ENCODE measurements around the gene HTR6. TPM values are rescaled to one million over a fixed set of nuclear protein-coding genes. Genes with fewer than 3 reads are reported as not detected.

The HTR6 gene
- total RNA-seq (ENCODE audit: unreplicated experiment), result not detected
- long read RNA-seq, result 0 reads

DNA sequence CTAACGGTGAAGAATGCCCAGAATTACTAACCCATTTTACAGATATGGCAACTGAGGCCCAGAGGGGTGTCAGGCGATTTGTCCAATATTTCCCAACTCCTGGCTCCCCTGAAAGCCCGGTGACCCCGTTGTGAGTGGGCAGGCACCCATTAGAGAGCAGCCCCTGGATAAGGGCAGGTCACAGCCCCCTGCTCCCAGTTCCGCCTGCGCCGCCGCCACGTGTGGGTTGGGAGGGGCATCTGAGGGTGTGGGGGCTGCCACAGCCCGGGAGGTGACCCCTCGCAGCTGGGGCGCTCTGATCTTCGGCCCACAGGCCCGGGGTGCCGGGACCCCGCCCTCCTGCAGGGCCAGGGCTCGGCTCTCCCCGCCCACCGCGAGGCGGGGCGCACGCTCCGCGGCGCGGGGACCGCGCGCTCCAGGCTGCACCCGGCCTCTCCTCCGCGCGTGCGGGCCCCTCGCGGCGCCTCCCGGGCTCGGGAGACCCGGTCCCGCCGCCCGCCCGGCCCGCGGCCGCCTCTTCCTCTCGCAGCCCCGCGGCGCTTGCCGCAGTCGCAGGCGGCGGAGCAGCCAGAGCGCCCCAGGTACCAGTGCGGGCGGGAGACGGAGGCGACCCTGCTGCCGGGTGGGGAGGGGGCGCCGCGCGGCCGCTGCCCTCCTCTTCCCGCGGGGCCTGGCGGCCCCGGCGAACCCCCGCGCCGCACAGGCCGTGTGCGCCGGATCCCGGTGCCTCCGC, at the start of gene HTR6:
HTR6 (plus strand) TSS at position 423 of the 733 bp plus-strand sequence. CDS start 879 bp downstream, outside the sequence.
- Mint-ChIP-seq H3K4me1 (ENCODE audit: unreplicated experiment) (peaks cover 8% of the 10 kb centered on the region), H3K36me3 (ENCODE audit: low read depth, unreplicated experiment) (no peaks in the 10 kb centered on the region), H3K4me3 (ENCODE audit: unreplicated experiment) (no peak within 1 kb of the TSS), H3K27ac (ENCODE audit: unreplicated experiment) (no peak within 1 kb of the TSS), H3K9me3 (ENCODE audit: unreplicated experiment) (peaks cover 4% of the 10 kb centered on the region), H3K27me3 (ENCODE audit: unreplicated experiment) (peaks cover 14% of the 10 kb centered on the region)
- DNase-seq (ENCODE audit: low spot score), result no peak
- TF ChIP-seq, protein P1, sequence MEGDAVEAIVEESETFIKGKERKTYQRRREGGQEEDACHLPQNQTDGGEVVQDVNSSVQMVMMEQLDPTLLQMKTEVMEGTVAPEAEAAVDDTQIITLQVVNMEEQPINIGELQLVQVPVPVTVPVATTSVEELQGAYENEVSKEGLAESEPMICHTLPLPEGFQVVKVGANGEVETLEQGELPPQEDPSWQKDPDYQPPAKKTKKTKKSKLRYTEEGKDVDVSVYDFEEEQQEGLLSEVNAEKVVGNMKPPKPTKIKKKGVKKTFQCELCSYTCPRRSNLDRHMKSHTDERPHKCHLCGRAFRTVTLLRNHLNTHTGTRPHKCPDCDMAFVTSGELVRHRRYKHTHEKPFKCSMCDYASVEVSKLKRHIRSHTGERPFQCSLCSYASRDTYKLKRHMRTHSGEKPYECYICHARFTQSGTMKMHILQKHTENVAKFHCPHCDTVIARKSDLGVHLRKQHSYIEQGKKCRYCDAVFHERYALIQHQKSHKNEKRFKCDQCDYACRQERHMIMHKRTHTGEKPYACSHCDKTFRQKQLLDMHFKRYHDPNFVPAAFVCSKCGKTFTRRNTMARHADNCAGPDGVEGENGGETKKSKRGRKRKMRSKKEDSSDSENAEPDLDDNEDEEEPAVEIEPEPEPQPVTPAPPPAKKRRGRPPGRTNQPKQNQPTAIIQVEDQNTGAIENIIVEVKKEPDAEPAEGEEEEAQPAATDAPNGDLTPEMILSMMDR (IDR thresholded peaks at IDR 0.05; ENCODE audit: unreplicated experiment), result no peak

DNA sequence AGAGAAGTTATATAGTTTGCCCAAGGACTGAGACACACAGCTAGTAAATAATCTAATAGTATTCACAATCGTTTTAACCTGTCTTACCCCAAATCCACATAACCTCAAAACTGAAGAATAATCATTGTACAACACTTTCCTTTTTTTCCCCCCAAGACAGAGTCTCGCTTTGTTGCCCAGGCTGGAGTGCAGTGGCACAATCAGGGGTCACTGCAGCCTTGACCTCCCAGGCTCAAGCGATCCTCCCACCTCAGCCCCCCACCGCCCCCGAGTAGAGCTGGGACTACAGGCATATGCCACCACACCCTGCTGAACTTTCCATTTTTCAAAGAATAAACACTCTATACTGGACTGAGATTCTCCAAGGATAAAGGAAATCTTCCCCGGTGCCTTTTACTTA, 49.2 kb upstream of the HTR6 start:
- Mint-ChIP-seq H3K4me3 (ENCODE audit: unreplicated experiment) (no peak overlapping the region), H3K4me1 (ENCODE audit: unreplicated experiment) (peaks cover 11% of the 10 kb centered on the region), H3K36me3 (ENCODE audit: low read depth, unreplicated experiment) (no peaks in the 10 kb centered on the region), H3K27ac (ENCODE audit: unreplicated experiment) (no peak overlapping the region), H3K9me3 (ENCODE audit: unreplicated experiment) (no peaks in the 10 kb centered on the region), H3K27me3 (ENCODE audit: unreplicated experiment) (no peaks in the 10 kb centered on the region)
- TF ChIP-seq, protein P1 (IDR thresholded peaks at IDR 0.05; ENCODE audit: unreplicated experiment), result no peak
- no peak for DNase-seq (ENCODE audit: low spot score)

DNA sequence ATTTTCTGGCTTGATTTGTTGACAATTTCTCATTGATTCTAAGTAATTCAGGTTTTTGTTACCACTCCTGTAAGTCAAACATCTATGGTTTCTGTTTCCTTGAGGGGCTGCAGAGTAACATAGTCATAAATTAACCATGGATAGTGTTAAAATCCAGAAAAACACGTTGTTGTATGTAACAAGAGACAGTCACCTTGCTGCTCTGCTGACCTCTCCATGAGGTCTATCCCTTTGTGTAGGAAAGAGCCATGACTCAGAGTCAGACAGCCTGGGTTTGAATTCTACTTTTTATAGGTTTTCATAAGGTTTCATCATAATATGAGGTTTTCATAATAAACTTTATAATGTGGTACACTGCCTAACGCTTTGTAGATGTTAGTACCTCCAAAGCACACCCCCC, 48.2 kb upstream of the HTR6 start:
- H3K36me3 Mint-ChIP-seq (ENCODE audit: low read depth, unreplicated experiment), result no peaks in the 10 kb centered on the region
- peaks cover 11% of the 10 kb centered on the region for H3K4me1 Mint-ChIP-seq (ENCODE audit: unreplicated experiment)
- no peak overlapping the region for H3K27ac Mint-ChIP-seq (ENCODE audit: unreplicated experiment)
- no peak for DNase-seq (ENCODE audit: low spot score)
- TF ChIP-seq, protein P1 (IDR thresholded peaks at IDR 0.05; ENCODE audit: unreplicated experiment), result no peak
- no peak overlapping the region for H3K4me3 Mint-ChIP-seq (ENCODE audit: unreplicated experiment)
- H3K9me3 Mint-ChIP-seq (ENCODE audit: unreplicated experiment), result no peaks in the 10 kb centered on the region
- H3K27me3 Mint-ChIP-seq (ENCODE audit: unreplicated experiment), result no peaks in the 10 kb centered on the region

DNA sequence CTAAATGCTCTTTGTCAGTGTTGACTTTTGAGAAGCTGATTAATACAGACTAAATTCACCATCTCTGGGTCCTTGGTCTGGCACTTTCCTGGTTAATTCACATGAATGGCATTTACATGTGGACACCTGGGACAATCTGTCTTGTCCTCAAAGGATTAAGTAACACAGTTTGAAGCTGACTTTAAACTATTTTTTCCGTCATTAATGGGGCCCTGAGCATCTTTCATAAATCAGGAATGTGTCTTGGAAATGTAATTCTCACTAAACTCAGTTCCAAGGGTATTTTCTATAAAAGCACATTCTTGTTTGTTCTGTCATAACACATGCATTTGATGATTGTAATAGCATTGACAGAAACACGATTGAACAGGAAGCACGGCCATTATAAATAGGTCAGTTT, 47.3 kb upstream of the HTR6 start:
- Mint-ChIP-seq H3K4me3 (ENCODE audit: unreplicated experiment) (no peak overlapping the region), H3K4me1 (ENCODE audit: unreplicated experiment) (peaks cover 11% of the 10 kb centered on the region), H3K27me3 (ENCODE audit: unreplicated experiment) (no peaks in the 10 kb centered on the region), H3K36me3 (ENCODE audit: low read depth, unreplicated experiment) (no peaks in the 10 kb centered on the region), H3K27ac (ENCODE audit: unreplicated experiment) (no peak overlapping the region), H3K9me3 (ENCODE audit: unreplicated experiment) (no peaks in the 10 kb centered on the region)
- TF ChIP-seq, protein P1 (IDR thresholded peaks at IDR 0.05; ENCODE audit: unreplicated experiment), result no peak
- no peak for DNase-seq (ENCODE audit: low spot score)

DNA sequence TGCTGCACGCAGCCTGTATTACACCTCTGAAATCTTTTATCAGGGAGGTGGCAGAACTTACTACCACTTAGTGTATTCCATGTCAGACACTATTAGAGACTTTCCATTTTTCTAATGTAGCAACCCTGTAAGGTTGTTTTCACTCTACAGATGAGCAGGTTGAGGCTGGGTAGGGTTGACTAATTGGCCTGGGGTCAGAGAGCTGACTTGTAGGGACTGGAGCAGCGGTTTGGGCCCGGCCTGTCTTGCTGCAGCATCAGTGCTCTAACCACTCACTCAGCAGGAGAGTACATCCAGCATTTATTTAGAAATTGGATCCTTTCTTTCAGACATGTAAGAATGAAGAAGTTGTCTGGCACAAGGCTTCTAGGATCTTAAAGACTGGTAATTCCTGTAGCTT, 46.2 kb upstream of the HTR6 start:
- no peak overlapping the region for H3K4me3 Mint-ChIP-seq (ENCODE audit: unreplicated experiment)
- H3K36me3 Mint-ChIP-seq (ENCODE audit: low read depth, unreplicated experiment), result no peaks in the 10 kb centered on the region
- H3K27ac Mint-ChIP-seq (ENCODE audit: unreplicated experiment), result no peak overlapping the region
- H3K9me3 Mint-ChIP-seq (ENCODE audit: unreplicated experiment), result no peaks in the 10 kb centered on the region
- no peak for DNase-seq (ENCODE audit: low spot score)
- no peaks in the 10 kb centered on the region for H3K27me3 Mint-ChIP-seq (ENCODE audit: unreplicated experiment)
- H3K4me1 Mint-ChIP-seq (ENCODE audit: unreplicated experiment), result peaks cover 3% of the 10 kb centered on the region
- TF ChIP-seq, protein P1 (IDR thresholded peaks at IDR 0.05; ENCODE audit: unreplicated experiment), result no peak
